HepG2 (cell line): ENCODE measurements around the gene FKBP1B. TPM values are rescaled to one million over a fixed set of nuclear protein-coding genes. Genes with fewer than 3 reads are reported as not detected.

ENCODE experiments used
- AHR ChIP-seq: IDR thresholded peaks from 2 replicates; pipeline ENCODE4 v1.6.1; 2018; ENCODE audit warnings: missing genetic modification reagents, missing compliant biosample characterization
- CC2D1A ChIP-seq: sonication (generic); formaldehyde crosslinking; IDR thresholded peaks from 2 replicates; pipeline ENCODE4 v1.8.1; 2023; ENCODE audit warnings: mild to moderate bottlenecking, missing genetic modification reagents
- CEBPB ChIP-seq: IDR thresholded peaks from 2 replicates; pipeline ENCODE4 v1.6.1; 2011; ENCODE audit warnings: low read depth, low read length, improper control_type of control experiment, borderline replicate concordance
- DNMT3B ChIP-seq: conservative IDR thresholded peaks from 2 replicates; pipeline ENCODE4 v1.6.1; 2016; ENCODE audit warnings: missing biosample characterization, control low read depth
- FIP1L1 ChIP-seq: fragments of 200-400 bp; formaldehyde crosslinking; IDR thresholded peaks from 2 replicates; pipeline ENCODE4 v1.6.1; 2018; ENCODE audit warnings: low read depth, mild to moderate bottlenecking, low read length, moderate library complexity, borderline replicate concordance; ENCODE audit not compliant: insufficient read depth
- HDAC1 ChIP-seq: sonication (generic); formaldehyde crosslinking; IDR thresholded peaks from 2 replicates; pipeline ENCODE4 v1.5.1; 2020; ENCODE audit warnings: mild to moderate bottlenecking, missing genetic modification reagents
- HES4 ChIP-seq: sonication (generic); formaldehyde crosslinking; IDR thresholded peaks from 2 replicates; pipeline ENCODE4 v1.9.0; 2021; ENCODE audit warnings: mild to moderate bottlenecking, missing genetic modification reagents, borderline replicate concordance
- HMGA1 ChIP-seq: sonication (generic); formaldehyde crosslinking; conservative IDR thresholded peaks from 2 replicates; pipeline ENCODE4 v1.4.0; 2020; ENCODE audit warnings: missing genetic modification reagents
- IRF2 ChIP-seq: IDR thresholded peaks from 2 replicates; pipeline ENCODE4 v1.6.1; 2018; ENCODE audit warnings: missing genetic modification reagents, missing compliant biosample characterization
- ISX ChIP-seq: sonication (generic); formaldehyde crosslinking; conservative IDR thresholded peaks from 2 replicates; pipeline ENCODE4 v1.5.0; 2020; ENCODE audit warnings: missing genetic modification reagents
- KDM6A ChIP-seq: IDR thresholded peaks from 2 replicates; pipeline ENCODE4 v1.6.1; 2016; ENCODE audit warnings: low read depth
- NFKB2 ChIP-seq: sonication (generic); formaldehyde crosslinking; IDR thresholded peaks from 2 replicates; pipeline ENCODE4 v1.4.0; 2020; ENCODE audit warnings: missing genetic modification reagents, borderline replicate concordance
- NR2F2 ChIP-seq: IDR thresholded peaks from 2 replicates; pipeline ENCODE4 v1.6.1; 2012; ENCODE audit warnings: low read depth, inconsistent platforms, borderline replicate concordance
- POGZ ChIP-seq: sonication (generic); formaldehyde crosslinking; IDR thresholded peaks from 2 replicates; pipeline ENCODE4 v1.4.0; 2020; ENCODE audit warnings: mild to moderate bottlenecking, missing genetic modification reagents
- PPARG ChIP-seq: conservative IDR thresholded peaks from 2 replicates; pipeline ENCODE4 v1.6.1; 2016; ENCODE audit warnings: missing biosample characterization, missing genetic modification reagents
- PREB ChIP-seq: sonication (generic); formaldehyde crosslinking; IDR thresholded peaks from 2 replicates; pipeline ENCODE4 v1.4.0; 2020; ENCODE audit warnings: missing genetic modification reagents
- RORA ChIP-seq: sonication (generic); formaldehyde crosslinking; IDR thresholded peaks from 2 replicates; pipeline ENCODE4 v1.5.0; 2020; ENCODE audit warnings: mild to moderate bottlenecking, missing genetic modification reagents, moderate library complexity
- SALL2 ChIP-seq: sonication (generic); formaldehyde crosslinking; IDR thresholded peaks from 2 replicates; pipeline ENCODE4 v1.8.1; 2023; ENCODE audit warnings: mild to moderate bottlenecking, missing genetic modification reagents, inconsistent platforms
- SATB2 ChIP-seq: sonication (generic); formaldehyde crosslinking; IDR thresholded peaks from 2 replicates; pipeline ENCODE4 v1.5.0; 2020; ENCODE audit warnings: missing genetic modification reagents
- SKI ChIP-seq: fragments of 450-650 bp; IDR thresholded peaks from one replicate; pipeline ENCODE4 v1.6.1; 2018; ENCODE audit warnings: mild to moderate bottlenecking; ENCODE audit not compliant: partially characterized antibody
- SOX5 ChIP-seq: IDR thresholded peaks from 2 replicates; pipeline ENCODE4 v1.6.1; 2016; ENCODE audit warnings: borderline replicate concordance
- YY1 ChIP-seq: IDR thresholded peaks from 2 replicates; pipeline ENCODE4 v1.6.1; 2011; ENCODE audit warnings: low read length, low read depth, moderate library complexity, mild to moderate bottlenecking; ENCODE audit not compliant: insufficient read depth, insufficient replicate concordance
- ZNF124 ChIP-seq: sonication (generic); formaldehyde crosslinking; IDR thresholded peaks from 2 replicates; pipeline ENCODE4 v1.4.0; 2020; ENCODE audit warnings: missing genetic modification reagents
- ZNF232 ChIP-seq: sonication (generic); formaldehyde crosslinking; IDR thresholded peaks from 2 replicates; pipeline ENCODE4 v1.4.0; 2020; ENCODE audit warnings: missing genetic modification reagents, borderline replicate concordance
- ZNF3 ChIP-seq: IDR thresholded peaks from 2 replicates; pipeline ENCODE4 v1.7.0; 2017; ENCODE audit warnings: inconsistent platforms
- ZNF317 ChIP-seq: sonication (generic); formaldehyde crosslinking; IDR thresholded peaks from 2 replicates; pipeline ENCODE4 v1.5.0; 2020; ENCODE audit warnings: mild to moderate bottlenecking, missing genetic modification reagents
- ZNF496 ChIP-seq: sonication (generic); formaldehyde crosslinking; IDR thresholded peaks from 2 replicates; pipeline ENCODE4 v1.8.1; 2023; ENCODE audit warnings: mild to moderate bottlenecking, moderate library complexity, missing genetic modification reagents; ENCODE audit not compliant: insufficient replicate concordance
- ZNF746 ChIP-seq: sonication (generic); formaldehyde crosslinking; IDR thresholded peaks from 2 replicates; pipeline ENCODE4 v1.8.0; 2022; ENCODE audit warnings: mild to moderate bottlenecking, missing genetic modification reagents
- ZSCAN31 ChIP-seq: sonication (generic); formaldehyde crosslinking; IDR thresholded peaks from 2 replicates; pipeline ENCODE4 v1.5.0; 2020; ENCODE audit warnings: low read depth, mild to moderate bottlenecking, missing genetic modification reagents
- polyA plus RNA-seq, 8 experiments: library from polyadenylated mRNA; depleted of rRNA in 3 of 8; stranded (reverse) in 7 of 8; unstranded in 1 of 8; fragments of >200 nt; fragmentation: Illumina TruSeq in 4 of 8; extraction: Trizol in 4 of 8; gene quantifications; 2 replicates each; pipeline versions ENCODE4 v1.2.1 to v1.2.3, GENCODE V29; 2011 to 2016; ENCODE audit warnings: low read depth in 4 of 8, missing spikeins in 1 of 8, mixed read lengths in 1 of 8; ENCODE audit not compliant: insufficient read depth in 1 of 8
- total RNA-seq, 5 experiments: library from RNA; depleted of rRNA; stranded (reverse); fragments of >200 nt; fragmentation: Illumina TruSeq; extraction: Trizol; gene quantifications; 2 replicates each; pipeline ENCODE4 v1.2.3, GENCODE V29; 2016; ENCODE audit warnings: low read depth in 1 of 5
- TF ChIP-seq, protein P1 (sequence below): sonication (generic); formaldehyde crosslinking; IDR thresholded peaks from 2 replicates; pipeline ENCODE4 v1.8.0; 2023; ENCODE audit warnings: mild to moderate bottlenecking, missing genetic modification reagents
- TF ChIP-seq, protein P2 (sequence below): sonication (generic); formaldehyde crosslinking; IDR thresholded peaks from 2 replicates; pipeline ENCODE4 v1.4.0; 2020; ENCODE audit warnings: missing genetic modification reagents, mild to moderate bottlenecking, borderline replicate concordance

FKBP1B gene
- total and polyA plus RNA-seq, 2 of the 13 experiments (the other 11 are each of a cell fraction or from before 2014, with no cell fraction given), result 35.2 to 96.3 TPM

DNA sequence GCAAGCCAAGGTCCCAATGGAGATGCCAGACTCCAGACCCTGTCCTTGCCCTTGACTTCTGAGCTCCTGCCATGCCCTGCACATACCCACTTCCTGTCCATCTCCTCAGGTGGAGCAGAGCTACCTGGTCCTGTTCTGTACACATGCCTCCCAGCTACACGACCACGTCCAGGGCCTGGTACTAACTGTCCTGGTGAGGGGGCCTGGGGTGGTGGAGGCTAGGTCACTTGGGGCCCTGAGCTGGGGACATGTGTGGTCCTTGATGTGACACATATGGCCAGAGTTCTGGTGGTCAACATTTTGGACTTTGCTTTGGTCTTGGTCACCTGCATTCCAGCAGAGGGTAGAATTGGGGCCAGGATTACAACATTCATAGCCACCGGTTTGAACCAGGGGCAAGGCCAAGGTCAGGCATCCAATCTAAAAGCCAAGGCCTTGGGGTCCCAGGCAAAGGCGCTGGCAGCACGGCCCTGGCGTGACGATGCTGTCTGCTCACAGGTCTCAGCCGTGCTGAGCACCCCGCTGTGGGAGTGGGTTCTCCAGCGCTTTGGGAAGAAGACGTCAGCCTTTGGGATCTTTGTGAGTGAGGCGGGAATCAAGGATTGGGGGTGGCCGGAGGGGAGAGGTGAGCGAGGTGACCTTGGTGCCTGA lies 27.1 kb upstream of the FKBP1B start (continued):
- TF ChIP-seq DNMT3B (no peak), AHR (CRISPR knock-in tag) (no peak), POGZ (CRISPR knock-in tag) (peak; percentile 87), ZNF496 (CRISPR knock-in tag) (no peak), ZNF3 (CRISPR knock-in tag) (no peak), FIP1L1 (no peak), HDAC1 (CRISPR knock-in tag) (peak; percentile 85), CC2D1A (no peak), ZSCAN31 (CRISPR knock-in tag) (no peak), RORA (CRISPR knock-in tag) (no peak), KDM6A (peak; percentile 88), HMGA1 (CRISPR knock-in tag) (no peak), NR2F2 (peak; percentile 92), PPARG (CRISPR knock-in tag) (0 out of 2 replicates have a peak, but pooled peaks have one; percentile 39), ZNF746 (CRISPR knock-in tag) (0 out of 2 replicates have a peak, but pooled peaks have one; percentile 27), ZNF232 (CRISPR knock-in tag) (no peak; the same call in 1 of the 2 replicates), SKI (peak; percentile 99), ISX (CRISPR knock-in tag) (no peak), PREB (no peak), SALL2 (no peak), IRF2 (0 out of 2 replicates have a peak, but pooled peaks have one; percentile 24), CEBPB (peak; percentile 87), YY1 (no peak), SATB2 (CRISPR knock-in tag) (no peak), ZNF317 (CRISPR knock-in tag) (0 out of 2 replicates have a peak, but pooled peaks have one; percentile 53), ZNF124 (CRISPR knock-in tag) (peak; percentile 55; the same call in 1 of the 2 replicates), HES4 (CRISPR knock-in tag) (no peak), NFKB2 (0 out of 2 replicates have a peak, but pooled peaks have one; percentile 58), SOX5 (CRISPR knock-in tag) (peak; percentile 80)
- TF ChIP-seq, protein P1, sequence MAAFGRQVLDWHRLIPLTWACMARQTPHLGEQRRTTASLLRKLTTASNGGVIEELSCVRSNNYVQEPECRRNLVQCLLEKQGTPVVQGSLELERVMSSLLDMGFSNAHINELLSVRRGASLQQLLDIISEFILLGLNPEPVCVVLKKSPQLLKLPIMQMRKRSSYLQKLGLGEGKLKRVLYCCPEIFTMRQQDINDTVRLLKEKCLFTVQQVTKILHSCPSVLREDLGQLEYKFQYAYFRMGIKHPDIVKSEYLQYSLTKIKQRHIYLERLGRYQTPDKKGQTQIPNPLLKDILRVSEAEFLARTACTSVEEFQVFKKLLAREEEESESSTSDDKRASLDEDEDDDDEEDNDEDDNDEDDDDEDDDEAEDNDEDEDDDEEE (CRISPR knock-in tag), result no peak
- TF ChIP-seq, protein P2, sequence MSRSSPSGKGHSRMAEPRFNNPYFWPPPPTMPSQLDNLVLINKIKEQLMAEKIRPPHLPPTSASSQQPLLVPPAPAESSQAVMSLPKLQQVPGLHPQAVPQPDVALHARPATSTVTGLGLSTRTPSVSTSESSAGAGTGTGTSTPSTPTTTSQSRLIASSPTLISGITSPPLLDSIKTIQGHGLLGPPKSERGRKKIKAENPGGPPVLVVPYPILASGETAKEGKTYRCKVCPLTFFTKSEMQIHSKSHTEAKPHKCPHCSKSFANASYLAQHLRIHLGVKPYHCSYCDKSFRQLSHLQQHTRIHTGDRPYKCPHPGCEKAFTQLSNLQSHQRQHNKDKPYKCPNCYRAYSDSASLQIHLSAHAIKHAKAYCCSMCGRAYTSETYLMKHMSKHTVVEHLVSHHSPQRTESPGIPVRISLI, result no peak
